ENCODE results near the gene C1orf116.

The C1orf116 gene

DNA sequence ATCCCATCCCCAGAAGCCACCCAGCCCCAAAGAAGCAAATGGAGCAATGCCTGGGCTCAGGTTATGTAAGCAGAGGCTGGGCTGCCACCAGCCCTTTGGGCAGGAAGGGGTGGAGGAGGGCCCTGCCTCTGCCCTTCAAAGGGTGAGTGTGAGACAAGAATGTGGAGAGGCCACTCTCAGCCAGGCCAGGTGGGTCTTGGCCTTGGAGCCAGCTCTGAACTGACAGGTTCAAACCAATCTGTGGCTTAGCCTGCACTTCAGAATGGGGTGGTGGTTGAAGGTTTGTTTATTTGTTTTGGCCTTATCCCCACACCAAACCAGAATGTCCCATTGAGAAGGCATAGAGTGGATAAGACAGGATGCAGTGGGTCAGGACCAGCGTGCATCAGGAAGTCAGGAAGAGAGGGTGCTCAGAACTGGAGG lies 29.8 kb downstream of the C1orf116 start:
- ATAC-seq = no peak
- no peak for TF ChIP-seq ZFP30 (CRISPR knock-in tag; IDR thresholded peaks at IDR 0.05)
- TF ChIP-seq CSDC2 (CRISPR knock-in tag; IDR thresholded peaks at IDR 0.05) = no peak
- TF ChIP-seq OSR1 (CRISPR knock-in tag; IDR thresholded peaks at IDR 0.05) = no peak
- TF ChIP-seq ARNTL (CRISPR knock-in tag; IDR thresholded peaks at IDR 0.05; ENCODE audit: borderline replicate concordance, low read depth) = no peak
- TF ChIP-seq TCF4 (CRISPR knock-in tag; IDR thresholded peaks at IDR 0.05; ENCODE audit: borderline replicate concordance) = no peak
- TF ChIP-seq, protein P1, sequence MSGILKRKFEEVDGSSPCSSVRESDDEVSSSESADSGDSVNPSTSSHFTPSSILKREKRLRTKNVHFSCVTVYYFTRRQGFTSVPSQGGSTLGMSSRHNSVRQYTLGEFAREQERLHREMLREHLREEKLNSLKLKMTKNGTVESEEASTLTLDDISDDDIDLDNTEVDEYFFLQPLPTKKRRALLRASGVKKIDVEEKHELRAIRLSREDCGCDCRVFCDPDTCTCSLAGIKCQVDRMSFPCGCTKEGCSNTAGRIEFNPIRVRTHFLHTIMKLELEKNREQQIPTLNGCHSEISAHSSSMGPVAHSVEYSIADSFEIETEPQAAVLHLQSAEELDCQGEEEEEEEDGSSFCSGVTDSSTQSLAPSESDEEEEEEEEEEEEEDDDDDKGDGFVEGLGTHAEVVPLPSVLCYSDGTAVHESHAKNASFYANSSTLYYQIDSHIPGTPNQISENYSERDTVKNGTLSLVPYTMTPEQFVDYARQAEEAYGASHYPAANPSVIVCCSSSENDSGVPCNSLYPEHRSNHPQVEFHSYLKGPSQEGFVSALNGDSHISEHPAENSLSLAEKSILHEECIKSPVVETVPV (CRISPR knock-in tag; IDR thresholded peaks at IDR 0.05) = no peak
- TF ChIP-seq BACH2 (CRISPR knock-in tag; IDR thresholded peaks at IDR 0.05; ENCODE audit: borderline replicate concordance) = no peak
- TF ChIP-seq ZFP3 (CRISPR knock-in tag; IDR thresholded peaks at IDR 0.05) = no peak
- TF ChIP-seq SNAI2 (CRISPR knock-in tag; IDR thresholded peaks at IDR 0.05) = no peak
- TF ChIP-seq, protein P2, sequence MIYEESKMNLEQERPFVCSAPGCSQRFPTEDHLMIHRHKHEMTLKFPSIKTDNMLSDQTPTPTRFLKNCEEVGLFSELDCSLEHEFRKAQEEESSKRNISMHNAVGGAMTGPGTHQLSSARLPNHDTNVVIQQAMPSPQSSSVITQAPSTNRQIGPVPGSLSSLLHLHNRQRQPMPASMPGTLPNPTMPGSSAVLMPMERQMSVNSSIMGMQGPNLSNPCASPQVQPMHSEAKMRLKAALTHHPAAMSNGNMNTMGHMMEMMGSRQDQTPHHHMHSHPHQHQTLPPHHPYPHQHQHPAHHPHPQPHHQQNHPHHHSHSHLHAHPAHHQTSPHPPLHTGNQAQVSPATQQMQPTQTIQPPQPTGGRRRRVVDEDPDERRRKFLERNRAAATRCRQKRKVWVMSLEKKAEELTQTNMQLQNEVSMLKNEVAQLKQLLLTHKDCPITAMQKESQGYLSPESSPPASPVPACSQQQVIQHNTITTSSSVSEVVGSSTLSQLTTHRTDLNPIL (CRISPR knock-in tag; IDR thresholded peaks at IDR 0.05; ENCODE audit: low read depth) = no peak
- TF ChIP-seq PPARA (CRISPR knock-in tag; IDR thresholded peaks at IDR 0.05; ENCODE audit: borderline replicate concordance) = no peak
- TF ChIP-seq TOX (CRISPR knock-in tag; IDR thresholded peaks at IDR 0.05; ENCODE audit: borderline replicate concordance) = no peak
- TF ChIP-seq ZNF8 (CRISPR knock-in tag; IDR thresholded peaks at IDR 0.05) = no peak
- TF ChIP-seq ZNF565 (CRISPR knock-in tag; conservative IDR thresholded peaks at IDR 0.05; ENCODE audit: low read depth) = no peak
- TF ChIP-seq, protein P3, sequence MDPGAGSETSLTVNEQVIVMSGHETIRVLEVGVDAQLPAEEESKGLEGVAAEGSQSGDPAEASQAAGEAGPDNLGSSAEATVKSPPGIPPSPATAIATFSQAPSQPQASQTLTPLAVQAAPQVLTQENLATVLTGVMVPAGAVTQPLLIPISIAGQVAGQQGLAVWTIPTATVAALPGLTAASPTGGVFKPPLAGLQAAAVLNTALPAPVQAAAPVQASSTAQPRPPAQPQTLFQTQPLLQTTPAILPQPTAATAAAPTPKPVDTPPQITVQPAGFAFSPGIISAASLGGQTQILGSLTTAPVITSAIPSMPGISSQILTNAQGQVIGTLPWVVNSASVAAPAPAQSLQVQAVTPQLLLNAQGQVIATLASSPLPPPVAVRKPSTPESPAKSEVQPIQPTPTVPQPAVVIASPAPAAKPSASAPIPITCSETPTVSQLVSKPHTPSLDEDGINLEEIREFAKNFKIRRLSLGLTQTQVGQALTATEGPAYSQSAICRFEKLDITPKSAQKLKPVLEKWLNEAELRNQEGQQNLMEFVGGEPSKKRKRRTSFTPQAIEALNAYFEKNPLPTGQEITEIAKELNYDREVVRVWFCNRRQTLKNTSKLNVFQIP (CRISPR knock-in tag; IDR thresholded peaks at IDR 0.05; ENCODE audit: borderline replicate concordance, low read depth) = no peak
- no peak for TF ChIP-seq ZC3H10 (CRISPR knock-in tag; IDR thresholded peaks at IDR 0.05)
- no peak for TF ChIP-seq ZNF70 (CRISPR knock-in tag; IDR thresholded peaks at IDR 0.05)

GRCh38 chr1:207001492-207002245 lies 30.9 kb downstream of the C1orf116 start:
- ATAC-seq = no peak
- no peak for TF ChIP-seq CSDC2 (CRISPR knock-in tag; IDR thresholded peaks at IDR 0.05)
- TF ChIP-seq ZNF8 (CRISPR knock-in tag; IDR thresholded peaks at IDR 0.05) = no peak
- TF ChIP-seq, protein P4, sequence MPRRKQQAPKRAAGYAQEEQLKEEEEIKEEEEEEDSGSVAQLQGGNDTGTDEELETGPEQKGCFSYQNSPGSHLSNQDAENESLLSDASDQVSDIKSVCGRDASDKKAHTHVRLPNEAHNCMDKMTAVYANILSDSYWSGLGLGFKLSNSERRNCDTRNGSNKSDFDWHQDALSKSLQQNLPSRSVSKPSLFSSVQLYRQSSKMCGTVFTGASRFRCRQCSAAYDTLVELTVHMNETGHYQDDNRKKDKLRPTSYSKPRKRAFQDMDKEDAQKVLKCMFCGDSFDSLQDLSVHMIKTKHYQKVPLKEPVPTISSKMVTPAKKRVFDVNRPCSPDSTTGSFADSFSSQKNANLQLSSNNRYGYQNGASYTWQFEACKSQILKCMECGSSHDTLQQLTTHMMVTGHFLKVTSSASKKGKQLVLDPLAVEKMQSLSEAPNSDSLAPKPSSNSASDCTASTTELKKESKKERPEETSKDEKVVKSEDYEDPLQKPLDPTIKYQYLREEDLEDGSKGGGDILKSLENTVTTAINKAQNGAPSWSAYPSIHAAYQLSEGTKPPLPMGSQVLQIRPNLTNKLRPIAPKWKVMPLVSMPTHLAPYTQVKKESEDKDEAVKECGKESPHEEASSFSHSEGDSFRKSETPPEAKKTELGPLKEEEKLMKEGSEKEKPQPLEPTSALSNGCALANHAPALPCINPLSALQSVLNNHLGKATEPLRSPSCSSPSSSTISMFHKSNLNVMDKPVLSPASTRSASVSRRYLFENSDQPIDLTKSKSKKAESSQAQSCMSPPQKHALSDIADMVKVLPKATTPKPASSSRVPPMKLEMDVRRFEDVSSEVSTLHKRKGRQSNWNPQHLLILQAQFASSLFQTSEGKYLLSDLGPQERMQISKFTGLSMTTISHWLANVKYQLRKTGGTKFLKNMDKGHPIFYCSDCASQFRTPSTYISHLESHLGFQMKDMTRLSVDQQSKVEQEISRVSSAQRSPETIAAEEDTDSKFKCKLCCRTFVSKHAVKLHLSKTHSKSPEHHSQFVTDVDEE (CRISPR knock-in tag; IDR thresholded peaks at IDR 0.05) = no peak
- TF ChIP-seq, protein P1 (CRISPR knock-in tag; IDR thresholded peaks at IDR 0.05) = no peak
- TF ChIP-seq SNAI2 (CRISPR knock-in tag; IDR thresholded peaks at IDR 0.05) = no peak
- no peak for TF ChIP-seq ARNTL (CRISPR knock-in tag; IDR thresholded peaks at IDR 0.05; ENCODE audit: borderline replicate concordance, low read depth)
- no peak for TF ChIP-seq ZFP30 (CRISPR knock-in tag; IDR thresholded peaks at IDR 0.05)
- TF ChIP-seq ESRRG (CRISPR knock-in tag; IDR thresholded peaks at IDR 0.05) = no peak

GRCh38 chr1:207000651-207001291 lies 31.8 kb downstream of the C1orf116 start:
- ATAC-seq = no peak
- TF ChIP-seq PPARA (CRISPR knock-in tag; IDR thresholded peaks at IDR 0.05; ENCODE audit: borderline replicate concordance) (no peak), ZFP3 (CRISPR knock-in tag; IDR thresholded peaks at IDR 0.05) (no peak), ARNTL (CRISPR knock-in tag; IDR thresholded peaks at IDR 0.05; ENCODE audit: borderline replicate concordance, low read depth) (no peak), SNAI2 (CRISPR knock-in tag; IDR thresholded peaks at IDR 0.05) (no peak), TOX (CRISPR knock-in tag; IDR thresholded peaks at IDR 0.05; ENCODE audit: borderline replicate concordance) (no peak), ZNF8 (CRISPR knock-in tag; IDR thresholded peaks at IDR 0.05) (no peak), GLIS3 (CRISPR knock-in tag; IDR thresholded peaks at IDR 0.05) (no peak), PATZ1 (CRISPR knock-in tag; IDR thresholded peaks at IDR 0.05; ENCODE audit: borderline replicate concordance) (no peak), BACH2 (CRISPR knock-in tag; IDR thresholded peaks at IDR 0.05; ENCODE audit: borderline replicate concordance) (no peak), ZC3H10 (CRISPR knock-in tag; IDR thresholded peaks at IDR 0.05) (no peak)

Measured in SK-N-SH treated with all-trans-retinoic acid at 6 μM for 48 hours (cell line).